ENCODE measurements around the gene TMEM225B.
"Not testable (repeated sequence)": the region's sequence is repeated elsewhere in the genome, so short reads cannot be mapped to it uniquely, and the experiment has no call there.

The TMEM225B gene

DNA sequence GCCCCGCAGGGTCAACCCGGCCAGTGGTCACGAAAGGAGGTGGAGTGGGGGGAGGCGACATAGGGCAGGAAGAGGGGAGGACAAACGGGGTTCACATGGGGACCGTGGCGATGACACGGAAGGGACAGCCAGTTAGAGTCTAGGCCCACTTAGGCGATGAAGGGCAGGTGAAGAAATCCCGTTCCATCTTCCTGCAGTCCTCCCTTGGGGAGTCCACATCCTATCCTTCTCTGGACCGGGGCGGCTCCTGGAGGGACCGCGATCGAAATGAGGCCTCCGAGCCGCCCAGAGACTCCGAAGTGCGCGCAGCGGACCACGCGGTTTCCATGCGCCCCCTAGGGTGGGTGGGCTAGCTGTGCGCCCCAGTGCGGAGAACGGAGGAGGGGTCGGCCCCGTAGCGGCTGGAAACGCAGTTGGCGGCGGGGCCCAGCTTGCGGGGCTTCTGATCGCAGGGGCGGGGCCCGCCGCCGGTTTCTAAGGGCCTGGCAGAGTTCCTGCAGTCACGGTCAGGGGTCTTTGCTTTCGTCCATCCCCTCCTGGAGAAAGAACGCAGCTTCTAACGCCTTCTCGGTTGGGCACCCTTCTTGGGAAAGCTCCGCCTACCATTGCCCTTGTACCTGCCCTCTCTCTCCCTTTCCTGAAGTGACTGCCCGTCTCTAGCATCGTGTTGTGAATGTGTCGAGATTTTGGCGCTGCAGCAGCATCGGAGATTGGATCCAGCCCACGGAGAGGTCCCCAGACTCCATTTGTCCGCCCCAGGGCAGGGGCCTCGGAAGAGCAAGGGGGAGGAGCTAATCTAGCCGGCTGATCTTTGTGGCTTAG lies 17.9 kb upstream of the TMEM225B start:
- DNase-seq = no peak

DNA sequence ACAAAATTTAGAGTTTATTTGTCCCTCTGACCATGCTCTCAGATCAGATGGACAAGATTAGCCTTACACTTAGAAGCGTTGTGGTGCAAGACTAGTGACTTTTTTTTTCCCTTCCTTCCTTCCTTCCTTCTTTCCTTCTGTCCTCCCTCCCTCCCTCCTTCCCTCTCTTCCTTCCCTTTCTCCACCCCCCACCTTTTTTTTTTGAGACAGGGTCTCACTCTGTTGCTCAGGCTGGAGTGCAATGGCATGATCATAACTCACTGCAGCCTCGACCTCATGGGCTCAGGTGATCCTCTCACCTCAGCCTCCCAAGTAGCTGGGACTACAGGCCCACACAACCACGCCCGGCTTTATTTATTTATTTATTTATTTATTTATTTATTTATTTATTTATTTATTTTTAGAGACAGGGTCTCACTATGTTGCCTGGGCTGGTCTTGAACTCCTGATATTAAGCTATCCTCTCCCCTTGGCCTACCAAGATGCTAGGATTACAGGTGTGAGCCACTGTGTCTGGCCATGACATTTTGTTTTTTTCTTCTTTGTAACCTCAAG lies 17.2 kb upstream of the TMEM225B start:
- not testable (repeated sequence) for DNase-seq

DNA sequence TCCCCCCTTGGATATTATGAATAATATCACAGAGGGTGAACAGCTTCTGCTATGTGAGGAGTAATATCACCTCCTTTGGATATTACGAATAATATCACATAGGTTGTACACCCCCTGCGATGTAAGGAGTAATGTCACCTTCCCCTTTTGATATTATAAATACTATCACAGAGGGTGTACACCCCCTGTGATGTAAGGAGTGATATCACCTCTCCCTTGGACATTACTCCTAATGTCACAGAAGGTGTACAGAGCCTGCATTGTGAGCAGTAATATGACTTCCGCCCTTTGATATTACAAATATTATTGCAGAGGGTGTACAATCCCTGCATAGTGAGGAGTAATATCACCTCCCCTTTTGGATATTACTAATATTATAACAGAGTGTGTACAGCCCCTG lies 9.2 kb upstream of the TMEM225B start:
- DNase-seq = no peak

DNA sequence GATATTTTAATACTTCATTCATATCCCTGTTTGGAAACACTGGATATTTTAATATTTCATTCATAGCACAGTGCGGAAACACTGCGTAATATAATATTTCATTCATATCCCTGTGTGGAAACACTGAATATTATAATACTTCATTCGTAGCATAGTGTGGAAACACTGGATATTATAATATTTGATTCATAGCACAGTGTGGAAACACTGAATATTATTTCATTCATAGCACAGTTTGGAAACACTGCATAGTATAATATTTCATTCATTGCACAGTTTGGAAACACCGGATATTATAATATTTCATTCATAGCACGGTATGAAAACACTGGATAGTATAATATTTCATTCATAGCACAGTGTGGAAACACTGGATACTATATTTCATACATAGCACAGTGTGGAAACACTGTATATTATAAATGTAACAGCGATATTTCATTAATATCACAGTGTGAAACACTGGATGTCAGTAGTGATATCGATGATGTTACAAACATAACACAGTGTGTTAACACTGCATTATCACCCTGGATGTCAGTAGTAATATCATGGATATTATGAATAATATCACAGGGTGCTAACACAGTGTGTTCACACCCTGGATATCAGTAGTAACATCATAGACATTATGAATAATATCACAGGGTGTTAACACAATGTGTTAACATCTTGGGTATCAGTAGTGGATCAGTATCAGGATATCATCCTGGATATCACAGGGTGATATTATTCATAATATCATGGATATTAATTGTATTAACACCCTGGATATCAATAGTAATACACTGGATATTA lies 2.9 kb upstream of the TMEM225B start:
- DNase-seq = peak; percentile 10

DNA sequence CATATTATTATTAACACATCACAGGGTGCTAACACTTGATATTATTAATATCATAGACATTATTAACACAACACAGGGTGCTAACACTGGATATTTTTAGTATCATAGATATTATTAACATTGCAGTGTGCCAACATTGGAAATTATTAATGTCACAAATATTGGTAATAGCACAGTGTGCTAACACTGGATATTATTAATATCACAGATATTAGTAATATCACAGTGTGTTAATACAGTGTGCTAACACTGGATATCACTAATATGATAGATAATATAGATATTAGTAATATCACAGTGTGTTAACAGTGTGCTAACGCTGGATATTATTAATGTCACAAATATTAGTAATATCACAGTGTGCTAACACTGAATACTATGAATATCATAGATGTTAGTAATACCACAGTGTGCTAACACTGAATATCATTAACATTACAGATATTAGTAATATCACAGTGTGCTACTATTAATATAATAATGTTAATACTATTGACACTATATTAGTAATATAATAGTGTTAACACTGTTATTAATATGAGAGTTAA lies 1.6 kb upstream of the TMEM225B start:
- no peak for DNase-seq

DNA sequence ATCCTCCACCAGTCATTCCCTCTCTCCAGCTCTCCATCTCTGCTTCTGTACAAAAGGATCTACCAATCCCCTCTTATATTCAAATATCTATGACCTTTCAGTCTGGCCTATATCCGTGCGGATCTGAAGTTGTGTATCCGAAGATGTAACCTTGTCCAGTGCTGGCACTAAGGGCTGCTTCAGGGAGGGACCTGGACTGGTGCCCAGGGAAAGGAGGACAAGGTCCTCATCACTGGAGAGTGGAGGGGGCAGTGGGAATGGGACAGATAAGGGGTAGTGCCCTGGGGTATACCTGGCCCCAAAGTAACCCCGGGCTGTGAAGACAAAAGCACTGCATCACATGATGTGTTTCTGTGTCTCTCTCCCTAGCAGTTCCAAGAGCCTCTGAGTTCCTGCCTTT lies 1.8 kb downstream of the TMEM225B start:
- no peak for DNase-seq

DNA sequence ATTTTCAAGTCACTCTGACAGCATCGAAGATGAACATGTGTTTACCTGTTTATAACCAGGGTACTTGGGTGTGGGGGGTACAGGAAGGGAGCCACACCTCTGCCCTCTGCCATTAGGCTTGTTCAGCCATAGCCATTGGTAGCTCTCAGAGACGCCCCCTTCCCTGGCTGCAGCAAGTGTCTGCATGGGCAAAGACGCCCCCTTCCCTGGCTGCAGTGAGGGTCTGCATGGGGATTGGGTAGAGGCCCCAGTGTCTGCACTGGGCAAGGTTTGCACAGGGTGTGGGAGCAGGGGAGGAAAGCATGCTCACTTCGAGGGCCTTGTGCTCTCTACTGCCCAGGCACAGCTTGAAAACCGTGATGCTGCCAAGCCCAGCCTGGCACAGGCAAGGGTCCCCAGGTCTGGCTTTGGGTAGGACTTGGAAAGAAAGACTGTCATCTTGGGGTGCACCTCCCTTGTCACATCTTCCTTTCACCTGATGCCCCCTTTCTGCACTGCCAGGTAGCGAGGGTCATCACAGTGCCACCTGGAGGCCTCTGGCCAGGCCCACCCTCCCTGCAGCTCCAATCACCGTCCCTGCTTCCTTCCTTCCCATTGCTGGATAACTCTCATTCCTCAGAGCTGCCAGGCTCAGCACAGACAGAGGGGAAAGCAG lies 3.7 kb downstream of the TMEM225B start:
- DNase-seq = no peak

DNA sequence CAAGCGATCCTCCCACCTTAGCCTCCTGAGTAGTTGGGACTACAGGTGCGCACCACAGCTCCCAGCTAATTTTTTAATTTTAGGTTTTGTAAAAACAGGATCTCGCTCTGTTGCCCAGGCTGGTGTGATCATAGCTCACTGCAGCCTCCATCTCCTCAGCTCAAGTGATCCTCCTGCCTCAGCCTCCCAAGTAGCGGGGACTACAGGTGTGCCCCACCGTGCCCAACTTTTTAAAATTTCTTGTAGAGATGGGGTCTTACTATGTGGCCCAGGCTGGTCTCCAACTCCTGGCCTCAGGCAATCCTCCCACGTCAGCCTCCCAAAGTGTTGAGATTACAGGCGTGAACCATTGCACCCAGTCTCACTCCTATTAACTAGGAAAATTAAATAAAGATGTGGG lies 7.5 kb downstream of the TMEM225B start:
- no peak for DNase-seq

DNA sequence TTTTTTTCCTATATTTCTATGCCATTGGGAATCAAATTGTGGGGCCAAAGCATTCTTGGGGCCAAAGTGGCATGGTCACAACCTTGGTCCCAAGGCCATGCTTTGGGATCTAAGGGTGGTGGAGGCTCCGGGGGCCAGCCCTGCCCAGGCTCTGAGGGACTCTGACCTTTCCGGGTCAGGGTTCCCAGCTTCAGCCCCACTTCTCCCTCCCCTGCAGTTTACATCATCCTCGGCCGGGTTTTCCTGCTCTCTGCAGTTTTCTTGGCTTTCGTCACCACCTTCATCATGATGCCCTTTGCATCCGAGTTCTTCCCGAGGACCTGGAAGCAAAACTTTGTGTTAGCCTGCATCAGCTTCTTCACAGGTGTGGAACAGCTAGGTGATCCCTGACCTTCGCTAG lies 8.5 kb downstream of the TMEM225B start:
- DNase-seq = no peak

DNA sequence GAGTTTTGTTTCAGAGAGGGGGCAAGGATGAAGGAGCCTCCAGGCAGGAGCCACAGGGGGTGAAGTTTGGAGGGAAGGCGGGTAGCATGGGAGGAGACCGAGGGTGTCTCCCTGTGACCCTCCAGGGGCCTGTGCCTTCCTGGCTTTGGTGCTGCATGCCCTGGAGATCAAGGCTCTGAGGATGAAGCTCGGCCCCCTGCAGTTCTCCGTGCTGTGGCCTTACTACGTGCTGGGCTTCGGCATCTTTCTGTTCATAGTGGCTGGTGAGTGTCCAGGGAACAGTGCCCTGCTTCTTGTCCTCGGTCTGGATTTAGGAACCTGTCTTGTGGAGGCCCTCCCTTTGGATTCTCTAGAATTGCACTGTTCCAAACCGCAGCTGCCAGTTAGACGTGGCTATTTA lies 9.5 kb downstream of the TMEM225B start:
- no peak for DNase-seq

DNA sequence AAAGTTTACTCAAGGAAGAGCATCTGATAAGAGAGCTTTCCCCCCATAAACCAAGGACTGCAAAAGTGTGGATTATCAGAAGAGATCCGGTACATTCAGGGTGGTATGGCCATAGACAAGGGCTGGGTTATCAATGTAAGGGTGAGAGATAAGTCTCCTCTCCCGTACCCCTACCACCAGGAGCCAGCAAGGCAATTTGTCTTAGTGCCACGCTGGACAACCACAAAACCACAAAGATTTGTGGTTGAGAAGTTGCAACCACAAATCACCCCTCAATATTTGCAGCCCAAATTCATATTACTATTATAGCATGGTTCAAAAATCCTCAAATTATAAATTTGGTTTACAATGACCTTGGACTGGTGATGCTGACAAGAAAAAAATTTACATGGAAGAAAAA lies 16.4 kb downstream of the TMEM225B start:
- no peak for DNase-seq

DNA sequence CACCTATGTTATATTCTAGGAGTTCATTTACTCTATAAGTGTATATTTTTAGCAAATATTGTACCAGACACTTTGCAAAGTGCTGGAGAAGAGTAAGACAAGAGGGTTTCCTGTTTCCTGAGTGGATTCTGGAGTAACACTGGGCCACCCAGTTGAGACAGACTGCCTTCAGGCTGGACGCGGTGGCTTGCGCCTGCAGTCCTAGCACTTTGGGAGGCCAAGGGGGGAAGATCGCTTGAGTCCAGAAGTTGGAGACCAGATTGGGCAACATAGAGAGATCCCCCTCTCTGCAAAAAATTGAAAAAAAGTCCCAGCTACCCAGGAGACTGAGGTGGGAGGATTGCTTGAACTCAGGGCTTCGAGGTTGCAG lies 17.9 kb downstream of the TMEM225B start:
- DNase-seq = no peak

DNA sequence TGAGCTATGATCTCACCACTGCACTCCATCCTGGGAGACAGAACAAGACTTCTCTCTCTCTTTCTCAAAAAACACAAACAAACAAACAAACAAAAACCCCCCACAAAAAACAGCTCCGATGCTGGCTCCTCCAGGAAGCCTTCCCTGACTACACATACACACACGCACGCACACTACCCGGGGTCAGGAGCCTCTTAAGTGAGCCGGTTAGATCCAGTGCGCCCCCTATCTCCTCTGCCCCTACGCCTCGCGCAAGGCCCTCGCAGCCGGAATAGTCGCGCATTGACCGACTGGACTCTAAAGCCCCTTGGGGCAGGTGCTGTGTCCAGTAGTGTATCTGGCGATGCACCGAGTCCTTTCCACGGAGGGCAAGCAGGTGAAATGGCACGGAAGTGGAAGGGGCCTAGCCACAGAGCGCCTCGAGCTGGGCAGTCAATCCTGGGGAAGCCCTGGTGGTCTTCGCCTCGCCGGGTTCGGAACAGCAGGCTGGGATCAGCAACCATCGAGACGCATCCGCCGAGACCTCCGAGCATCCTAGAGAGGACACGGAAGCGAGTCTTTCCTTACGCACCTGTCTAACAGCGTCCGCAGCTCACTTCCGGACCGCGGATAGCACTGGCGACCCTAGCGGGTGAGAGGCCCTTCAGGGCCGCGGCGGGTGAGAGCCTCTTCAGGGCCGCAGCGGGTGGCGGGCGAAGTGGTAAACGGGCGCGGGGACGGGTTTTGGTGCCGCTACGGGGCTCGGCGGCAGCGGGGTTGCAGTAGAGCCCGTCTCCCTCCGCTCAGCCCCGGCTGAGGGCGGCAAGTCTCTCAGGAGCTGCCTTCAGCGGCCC lies 18.5 kb downstream of the TMEM225B start, which contains the start of gene ZSCAN25:
ZSCAN25 (plus strand) TSS at position 588 of the 833 bp plus-strand sequence. CDS start 2,661 bp downstream, outside the sequence.
- peak; percentile 84 for DNase-seq

DNA sequence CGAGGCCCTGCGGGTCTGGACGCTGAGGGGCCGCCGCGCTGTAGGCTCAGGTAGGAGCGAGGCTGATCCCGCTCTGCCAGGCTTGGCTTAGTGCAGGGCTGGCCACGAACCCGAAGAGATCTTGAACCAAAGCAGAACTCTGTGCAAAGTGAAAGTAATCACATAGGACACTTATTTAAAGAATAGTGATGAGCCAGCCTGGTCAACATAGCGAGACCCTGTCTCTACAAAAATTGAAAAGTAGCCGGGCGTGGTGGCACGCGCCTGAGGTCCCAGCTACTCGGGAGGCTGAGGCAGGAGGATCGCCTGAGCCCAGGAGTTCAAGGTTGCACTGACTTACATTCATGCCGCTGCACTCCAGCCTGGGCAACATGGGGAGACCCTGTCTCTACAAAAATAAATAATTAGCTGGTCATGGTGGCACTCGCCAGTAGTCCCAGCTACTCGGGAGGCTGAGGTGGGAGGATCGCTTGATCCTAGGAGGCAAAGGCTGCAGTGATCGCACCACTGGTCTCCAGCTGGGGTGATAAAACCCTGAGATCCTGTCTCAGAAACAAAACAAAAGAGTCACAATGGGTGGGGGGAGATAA lies 19.2 kb downstream of the TMEM225B start:
- DNase-seq = peak; percentile 51

DNA sequence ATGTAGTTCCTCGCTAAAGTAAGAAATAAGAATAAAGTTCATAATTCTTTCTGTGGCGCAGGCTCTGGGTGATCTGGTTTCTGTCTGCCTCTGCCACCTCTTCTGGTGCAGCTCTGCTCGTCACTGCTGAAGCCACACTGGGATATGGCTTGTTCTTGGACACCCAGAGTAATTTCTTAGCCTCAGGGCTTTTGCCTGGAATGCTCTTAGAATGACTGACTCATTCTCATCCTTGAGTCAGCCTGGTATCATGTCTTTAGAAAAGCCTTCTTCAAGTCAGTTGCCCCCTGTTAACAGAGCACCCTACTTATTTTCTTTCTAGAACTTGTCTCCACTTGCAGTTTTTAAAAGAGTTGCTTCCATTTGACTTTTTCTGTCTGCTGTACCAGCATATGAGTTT lies 20.7 kb downstream of the TMEM225B start:
- no peak for DNase-seq

DNA sequence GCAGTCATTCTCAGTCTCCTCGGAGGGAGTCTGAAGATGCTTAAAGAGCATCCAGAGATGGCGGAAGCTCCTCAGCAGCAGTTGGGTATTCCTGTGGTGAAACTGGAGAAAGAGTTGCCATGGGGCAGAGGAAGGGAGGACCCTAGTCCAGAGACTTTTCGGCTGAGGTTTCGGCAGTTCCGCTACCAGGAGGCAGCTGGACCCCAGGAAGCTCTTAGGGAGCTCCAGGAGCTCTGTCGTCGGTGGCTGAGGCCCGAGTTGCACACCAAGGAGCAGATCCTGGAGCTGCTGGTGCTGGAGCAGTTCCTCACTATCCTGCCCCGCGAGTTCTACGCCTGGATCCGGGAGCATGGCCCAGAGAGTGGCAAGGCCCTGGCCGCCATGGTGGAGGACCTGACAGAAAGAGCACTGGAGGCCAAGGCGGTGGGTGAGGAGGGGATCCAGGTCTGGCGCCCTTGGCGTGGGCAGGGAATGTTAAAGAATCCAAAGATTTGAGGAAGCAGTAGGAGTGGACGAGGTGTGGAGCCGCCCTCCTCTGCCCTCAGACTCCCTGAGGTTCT lies 21.6 kb downstream of the TMEM225B start:
- DNase-seq = no peak

DNA sequence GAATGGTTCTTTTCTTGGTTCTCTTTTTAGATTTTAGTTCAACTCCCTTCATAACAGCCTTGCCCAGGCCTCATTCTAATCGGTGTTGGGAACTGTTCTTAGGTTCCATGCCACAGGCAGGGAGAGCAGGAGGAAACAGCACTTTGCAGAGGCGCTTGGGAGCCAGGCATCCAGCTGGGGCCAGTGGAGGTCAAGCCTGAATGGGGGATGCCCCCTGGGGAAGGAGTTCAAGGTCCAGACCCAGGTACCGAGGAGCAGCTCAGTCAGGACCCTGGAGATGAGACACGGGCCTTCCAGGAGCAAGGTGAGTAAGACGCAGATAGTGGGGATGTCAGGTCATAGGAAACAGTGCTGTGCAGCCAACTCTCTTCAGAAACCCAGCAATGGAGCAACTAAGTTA lies 23.2 kb downstream of the TMEM225B start:
- no peak for DNase-seq

DNA sequence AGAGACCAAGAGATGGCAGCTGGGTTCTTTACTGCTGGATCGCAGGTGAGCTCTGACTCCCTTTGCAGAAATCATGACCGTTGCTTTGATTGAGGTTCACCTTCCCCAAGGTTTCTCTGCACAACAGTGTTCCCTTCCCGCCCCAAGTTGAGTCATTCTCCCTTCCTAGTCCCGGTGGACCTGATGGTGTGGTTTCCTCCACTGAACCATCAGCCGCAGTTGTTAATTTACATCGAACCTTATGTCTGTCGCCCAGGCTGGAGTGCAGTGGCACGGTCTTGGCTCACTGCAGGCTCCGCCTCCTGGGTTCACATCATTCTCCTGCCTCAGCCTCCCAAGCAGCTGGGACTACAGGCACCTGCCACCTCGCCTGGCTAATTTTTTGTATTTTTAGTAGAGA lies 24.5 kb downstream of the TMEM225B start:
- DNase-seq = no peak

DNA sequence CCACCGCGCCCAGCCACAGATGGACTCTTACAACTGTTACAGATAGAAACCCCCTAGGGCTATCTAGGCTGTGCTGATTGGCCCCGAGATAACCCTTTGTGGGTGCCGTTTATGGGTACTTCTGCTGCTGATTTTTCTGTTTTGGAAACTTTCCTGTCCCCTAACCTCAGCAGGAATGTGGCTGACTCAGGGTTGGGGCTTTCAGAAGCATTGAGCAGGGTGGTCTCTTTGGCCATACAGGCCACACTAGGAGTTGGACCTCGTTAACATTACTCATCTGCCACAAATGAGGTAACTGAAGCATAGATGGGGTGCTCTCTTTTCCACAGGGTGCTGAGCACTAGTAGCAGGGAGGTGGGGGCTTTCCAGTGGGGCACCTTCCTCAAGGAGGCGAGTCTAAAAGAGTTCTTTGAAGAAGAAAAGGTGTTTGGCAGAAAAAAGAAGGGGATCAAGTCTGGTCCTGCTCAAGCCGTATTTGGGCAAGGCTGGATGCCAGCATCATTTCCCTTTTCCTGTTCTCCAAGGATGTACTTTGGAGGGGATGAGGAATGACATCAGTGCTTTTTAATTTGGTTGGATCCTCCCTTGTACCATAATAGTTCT lies 25.1 kb downstream of the TMEM225B start:
- no peak for DNase-seq

DNA sequence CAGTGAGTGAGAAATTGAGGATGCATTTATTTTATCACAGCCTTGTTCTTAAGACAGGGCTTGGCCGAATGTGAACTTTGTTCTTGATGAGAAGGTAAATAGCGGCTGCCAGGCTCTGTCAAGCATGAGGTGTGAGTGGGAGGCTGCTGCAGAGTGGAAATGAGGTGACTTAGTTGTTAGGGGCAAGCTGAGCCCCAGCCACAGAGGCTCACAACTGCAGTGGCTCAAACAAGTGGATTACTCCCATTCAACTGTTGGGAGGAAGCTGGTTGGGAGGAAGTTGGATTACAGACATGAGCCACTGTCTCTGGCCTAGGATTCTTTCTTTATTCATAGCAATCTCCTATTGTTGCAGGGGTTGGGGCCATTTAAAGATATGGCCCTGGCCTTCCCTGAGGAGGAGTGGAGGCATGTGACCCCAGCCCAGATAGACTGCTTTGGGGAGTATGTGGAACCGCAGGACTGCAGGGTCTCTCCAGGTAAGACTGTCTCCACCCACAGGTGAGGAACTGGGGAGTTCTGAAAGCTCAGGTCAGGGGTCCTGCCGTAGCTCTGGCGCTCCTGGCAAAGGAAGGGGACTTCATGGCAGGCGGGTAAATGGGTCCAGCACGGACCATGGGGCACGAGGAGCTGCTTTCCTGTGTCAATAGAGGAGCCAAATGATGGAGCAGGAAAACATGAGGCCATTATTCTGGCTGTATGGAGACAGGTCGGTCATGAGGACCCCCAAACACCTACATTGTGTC lies 25.8 kb downstream of the TMEM225B start:
- no peak for DNase-seq

Measured in inflammatory macrophage treated with lipopolysaccharide for 4 hours (primary cell).